HG03378 (cell line): ENCODE measurements around the gene DNAJC11.
"Not testable (repeated sequence)": the region's sequence is repeated elsewhere in the genome, so short reads cannot be mapped to it uniquely, and the experiment has no call there.

Experiments used
- ATAC-seq: cut with Tn5 transposase; IDR thresholded peaks from one replicate; pipeline ENCODE4 v1.9.1; 2021; ENCODE audit warnings: mild to moderate bottlenecking, moderate library complexity; ENCODE audit not compliant: unreplicated experiment

The DNAJC11 gene

DNA sequence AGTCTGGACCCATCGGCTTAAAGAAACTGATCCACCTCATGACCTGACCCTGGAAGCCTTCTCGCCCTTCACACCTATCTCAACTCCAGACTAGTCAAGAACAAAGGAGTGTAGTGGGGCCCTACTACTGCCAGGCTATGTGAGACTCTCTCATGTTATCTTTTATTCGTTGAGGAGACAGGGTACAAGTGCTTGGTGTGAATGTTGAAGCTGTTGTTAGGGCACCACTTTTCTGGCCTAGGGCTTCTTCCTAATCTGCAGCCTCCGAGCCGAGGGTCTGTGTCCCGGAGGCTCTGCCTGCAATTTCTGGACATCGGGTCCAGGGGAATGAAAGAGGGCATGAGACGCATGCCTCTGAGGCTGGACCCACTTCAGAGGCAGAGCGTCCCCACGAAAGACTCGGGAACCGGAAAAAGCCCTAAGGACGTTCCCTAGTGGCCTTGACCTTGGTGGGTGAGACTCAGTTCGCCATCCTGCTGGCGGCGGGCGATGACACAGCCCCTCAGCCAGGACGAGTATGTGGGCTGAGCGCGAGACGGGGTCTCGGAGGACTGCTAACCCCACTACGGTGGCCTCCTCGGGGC is 671 bp downstream of the DNAJC11 start:
- no peak for ATAC-seq

DNA sequence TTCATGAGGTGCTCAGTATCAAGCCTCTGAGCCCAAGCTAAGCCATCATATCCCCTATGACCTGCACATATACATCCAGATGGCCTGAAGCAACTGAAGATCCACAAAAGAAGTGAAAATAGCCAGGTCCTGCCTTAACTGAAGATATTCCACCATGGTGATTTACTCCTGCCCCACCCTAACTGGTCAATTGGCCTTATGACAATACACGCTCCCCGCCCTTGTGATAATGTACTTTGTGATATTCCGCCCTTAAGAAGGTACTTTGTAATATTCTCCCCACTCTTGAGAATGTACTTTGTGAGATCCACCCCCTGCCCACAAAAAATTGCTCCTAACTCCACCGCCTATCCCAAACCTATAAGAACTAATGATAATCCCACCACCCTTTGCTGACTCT is 1.7 kb downstream of the DNAJC11 start:
- ATAC-seq, result not testable (repeated sequence)

DNA sequence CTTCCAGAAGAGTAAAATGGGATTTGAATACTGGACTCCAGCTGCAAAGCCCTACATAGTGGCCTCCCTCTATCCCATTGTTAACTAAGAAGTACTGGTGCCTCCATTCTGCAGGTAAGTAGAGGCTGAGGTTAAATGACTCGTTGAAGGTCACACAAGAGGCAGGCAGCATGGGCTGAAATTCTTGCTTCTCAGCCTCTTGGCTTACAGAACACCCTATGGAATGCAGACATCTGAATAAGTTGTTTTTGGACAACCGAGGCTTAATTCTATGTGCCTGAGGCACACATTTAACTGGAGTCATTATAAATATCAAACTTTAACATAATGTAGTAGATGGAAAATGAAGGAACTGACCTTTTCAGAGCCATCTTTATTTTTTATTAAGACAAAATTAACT is 5.7 kb downstream of the DNAJC11 start:
- no peak for ATAC-seq

DNA sequence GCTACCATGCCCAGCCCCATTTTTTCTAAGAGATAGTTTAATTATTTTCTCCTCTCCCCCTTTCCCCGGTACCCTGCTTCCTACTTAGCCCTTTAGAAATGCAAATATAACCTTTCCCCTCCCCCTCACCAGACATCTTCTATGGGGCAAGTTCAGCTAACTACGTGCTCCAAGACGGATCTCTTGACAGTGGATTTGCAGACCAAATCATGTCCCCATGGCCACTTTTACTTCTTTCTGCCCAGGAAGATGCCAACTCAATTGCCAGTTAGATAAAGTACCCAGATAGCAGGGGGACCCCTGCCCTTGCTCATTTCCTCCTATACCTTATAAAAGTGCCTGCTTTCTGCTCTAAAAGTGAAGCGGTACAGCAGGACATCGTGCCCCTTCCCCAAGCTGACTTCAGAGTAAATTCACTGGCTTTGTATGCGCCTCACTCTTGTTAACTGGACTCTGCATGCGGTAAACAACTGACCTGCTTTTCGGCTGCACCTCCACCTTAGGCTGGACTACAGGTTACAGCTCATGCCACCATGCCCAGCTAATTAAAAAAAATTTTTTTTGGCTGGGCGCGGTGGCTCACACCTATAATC is 7.4 kb downstream of the DNAJC11 start:
- ATAC-seq, result no peak

DNA sequence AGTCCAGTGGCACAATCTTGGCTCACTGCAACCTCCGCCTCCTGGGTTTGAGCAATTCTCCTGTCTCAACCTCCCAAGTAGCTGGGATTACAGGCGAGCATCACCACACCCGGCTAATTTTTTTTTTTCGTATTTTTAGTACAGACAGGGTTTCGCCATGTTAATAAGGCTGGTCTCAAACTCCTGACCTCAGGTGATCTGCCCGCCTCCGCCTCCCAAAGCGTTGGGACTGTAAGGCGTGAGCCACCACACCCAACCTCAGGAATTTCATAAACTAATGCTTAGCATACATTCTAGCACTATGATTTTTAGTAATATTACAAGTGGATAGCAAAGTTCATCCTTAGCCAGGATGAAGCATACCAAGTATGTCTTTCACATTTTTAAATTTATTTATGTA is 8.7 kb downstream of the DNAJC11 start:
- no peak for ATAC-seq

DNA sequence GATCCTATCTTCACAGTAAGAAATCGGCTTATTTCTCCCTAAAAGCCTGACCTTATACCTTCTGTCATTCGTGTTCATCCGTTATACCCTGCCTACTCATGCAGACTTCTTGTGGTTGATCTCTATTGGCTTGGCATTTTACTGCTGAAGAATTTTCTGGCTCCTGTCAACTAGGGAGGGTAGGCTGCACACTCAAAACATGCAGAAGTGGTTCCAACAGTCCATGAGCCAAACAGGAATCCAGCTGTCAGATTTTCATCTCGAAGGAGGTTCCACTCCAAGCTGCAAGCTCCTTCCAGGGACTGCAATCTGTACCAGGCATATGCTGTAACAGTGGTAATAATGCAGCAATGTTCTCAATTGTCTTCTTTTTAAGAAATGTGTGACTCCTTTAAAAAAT is 10.1 kb downstream of the DNAJC11 start:
- no peak for ATAC-seq

DNA sequence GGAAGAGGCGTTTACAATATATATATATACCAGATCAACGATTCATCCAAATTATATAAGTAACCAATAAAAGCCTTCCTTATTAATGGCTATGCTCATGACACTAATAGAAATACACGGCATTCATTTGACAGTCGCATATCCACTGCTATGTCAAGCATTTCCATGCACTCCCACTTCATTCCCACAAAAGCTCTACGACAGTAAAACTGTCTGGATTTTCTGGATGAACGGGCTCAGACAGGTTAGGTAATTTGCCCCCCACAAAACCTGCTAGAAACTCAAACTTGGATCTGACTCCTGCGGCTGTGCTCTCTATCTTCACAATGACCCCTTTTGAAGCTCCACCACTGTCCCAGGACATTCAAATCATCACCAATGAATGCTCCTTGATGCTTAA is 11.4 kb downstream of the DNAJC11 start:
- no peak for ATAC-seq

DNA sequence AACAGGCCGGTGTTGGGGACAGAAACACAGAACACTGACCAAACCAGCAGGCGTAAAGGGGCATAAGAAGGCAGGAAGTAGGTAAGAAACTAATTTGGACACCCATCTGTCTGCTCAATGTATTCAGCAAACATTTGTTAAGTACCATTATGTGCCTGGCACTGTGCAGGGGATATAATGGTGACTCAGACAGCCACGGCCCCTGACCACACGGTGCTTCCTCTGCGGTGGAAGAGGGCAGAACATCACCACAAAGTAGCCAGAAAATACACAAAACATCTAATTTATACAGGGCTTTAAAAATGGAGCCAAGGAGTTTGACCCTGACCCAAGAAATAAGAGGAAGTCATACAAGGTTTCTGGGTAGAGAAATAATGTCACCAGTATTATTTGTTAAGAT is 12.9 kb downstream of the DNAJC11 start:
- ATAC-seq, result no peak

DNA sequence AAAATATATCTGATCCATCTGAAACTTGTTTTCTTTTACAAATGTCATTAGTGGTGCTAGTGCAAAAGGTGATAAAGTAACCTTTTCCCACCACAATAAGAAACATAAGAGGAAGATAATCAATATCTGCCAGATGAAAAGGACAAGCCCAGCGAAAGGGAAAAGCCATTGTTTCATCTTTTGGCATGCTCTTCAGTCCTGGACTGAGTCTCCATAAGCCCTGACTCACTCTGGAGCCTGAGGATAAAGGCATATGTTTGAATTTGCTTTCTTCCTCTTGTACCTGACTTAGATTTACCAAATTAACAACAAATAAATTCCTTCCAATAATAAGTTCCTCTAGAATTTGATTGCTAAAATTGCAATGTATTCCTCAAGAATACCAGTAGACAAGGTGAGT is 13.6 kb downstream of the DNAJC11 start:
- ATAC-seq, result no peak

DNA sequence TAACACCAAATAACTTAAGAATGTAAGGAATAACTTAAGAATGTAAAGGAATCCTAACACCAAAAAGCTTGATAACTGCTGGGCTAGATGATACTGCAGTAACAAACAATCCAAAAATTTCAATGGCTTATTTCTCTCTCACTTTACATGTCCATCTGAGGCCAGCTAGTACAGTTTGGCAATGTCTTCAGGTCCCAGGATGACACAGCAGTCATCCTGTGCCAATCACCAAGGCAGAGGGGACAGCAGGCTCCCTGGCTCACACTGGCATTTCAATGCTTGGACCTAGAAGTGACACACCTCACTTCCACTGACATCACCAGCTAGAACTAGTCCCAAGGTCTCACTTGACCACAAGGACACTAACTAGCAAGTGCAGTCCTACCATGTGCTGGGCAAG is 15.3 kb downstream of the DNAJC11 start:
- no peak for ATAC-seq

DNA sequence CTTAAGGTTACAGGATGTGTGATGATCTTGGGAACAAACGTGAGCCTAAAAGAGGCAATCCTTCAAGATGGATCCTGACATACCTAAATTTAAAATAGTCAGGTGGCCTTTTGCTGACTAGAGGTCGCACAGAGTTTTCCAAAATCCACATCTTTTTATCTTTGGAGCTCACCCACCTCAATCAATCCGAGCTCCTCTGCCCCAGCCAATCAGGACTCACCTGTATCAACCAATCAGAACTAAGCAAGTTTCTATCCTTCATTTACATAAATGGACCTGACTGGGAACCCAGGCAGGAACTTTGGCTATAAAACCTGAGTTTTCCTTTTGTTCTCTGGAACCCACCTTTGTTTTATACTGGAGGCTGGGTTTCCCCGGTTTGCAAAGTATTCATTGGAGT is 16.2 kb downstream of the DNAJC11 start:
- no peak for ATAC-seq

DNA sequence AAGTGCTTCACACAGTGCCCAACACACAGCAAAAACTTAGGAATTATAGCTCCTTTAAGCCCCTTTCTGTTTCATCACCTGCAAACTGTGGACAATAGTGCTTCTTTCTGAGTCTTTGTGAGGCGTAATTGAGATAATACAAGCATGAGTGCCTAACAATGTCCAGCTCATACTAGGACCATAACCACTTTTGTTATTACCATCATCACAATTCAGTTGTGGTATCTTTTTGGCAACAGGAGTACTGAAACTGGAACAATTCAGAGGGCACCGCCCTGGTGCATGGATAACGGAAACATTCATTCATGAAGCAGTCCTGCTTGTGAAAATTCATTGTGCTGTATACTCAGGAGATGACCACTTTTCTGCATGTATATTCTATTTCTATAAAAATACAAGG is 18.2 kb downstream of the DNAJC11 start:
- ATAC-seq, result no peak

DNA sequence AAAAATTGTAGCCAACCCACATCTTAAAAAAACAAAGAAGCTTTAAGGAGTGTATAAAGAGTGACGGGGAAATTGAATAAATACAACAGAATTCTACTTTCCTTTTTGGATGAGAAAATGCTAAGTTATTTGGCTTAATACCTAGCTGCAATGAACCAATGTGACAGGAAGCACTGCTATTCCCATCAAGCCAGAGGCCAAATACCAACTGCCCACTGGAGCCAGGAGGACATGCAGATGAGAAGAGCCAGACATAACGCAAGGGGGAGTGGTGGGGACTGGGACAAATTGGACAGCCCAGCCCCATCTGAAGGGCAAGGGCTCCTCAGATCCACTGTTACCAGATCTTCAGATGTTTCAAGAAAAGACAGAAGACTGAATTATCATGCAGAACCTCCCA is 25.7 kb downstream of the DNAJC11 start:
- no peak for ATAC-seq

DNA sequence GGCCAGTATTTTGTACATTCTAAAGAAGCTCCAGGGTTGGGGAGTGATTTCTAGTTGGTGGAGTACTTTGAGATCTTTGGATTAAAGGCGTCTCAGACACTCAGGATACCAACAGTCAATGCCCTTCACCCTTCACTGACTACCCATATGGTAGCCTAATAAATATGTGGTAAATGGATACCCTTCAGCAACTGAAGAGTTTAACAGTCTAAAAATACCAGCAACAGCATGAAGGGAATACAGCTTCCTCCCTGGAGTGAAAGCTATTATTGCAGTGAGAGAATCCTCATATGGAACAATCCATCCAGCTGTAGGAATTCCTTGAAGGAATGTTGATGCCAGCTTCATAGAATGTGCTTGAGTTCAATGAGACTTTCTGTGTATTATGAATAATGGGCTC is 26.8 kb downstream of the DNAJC11 start:
- no peak for ATAC-seq

DNA sequence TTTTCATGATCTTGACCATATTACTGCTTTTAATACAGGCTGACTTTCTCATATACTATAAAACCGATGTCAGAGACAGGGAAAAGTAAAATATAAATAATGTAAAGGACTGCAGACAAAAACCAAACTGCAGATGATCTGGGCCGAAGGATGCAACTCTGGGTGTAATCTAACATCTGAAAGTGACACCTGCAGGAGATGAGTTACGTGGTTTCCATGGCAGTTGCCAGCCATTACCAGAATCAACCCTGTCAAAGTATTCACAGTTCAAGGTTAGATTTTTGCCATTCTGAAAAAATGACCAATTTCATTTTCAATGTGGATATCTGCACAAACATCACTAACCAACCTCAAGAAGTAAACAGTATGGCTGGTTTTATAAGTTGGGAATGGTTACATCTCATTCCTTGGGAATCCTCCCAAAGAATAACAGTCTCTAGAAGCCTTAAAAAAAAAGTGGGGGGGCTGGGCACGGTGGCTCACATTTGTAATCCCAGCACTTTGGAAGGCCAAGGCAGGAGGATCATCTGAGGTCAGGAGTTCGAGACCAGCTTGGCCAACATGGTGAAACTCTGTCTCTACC is 27.7 kb downstream of the DNAJC11 start:
- ATAC-seq, result no peak

DNA sequence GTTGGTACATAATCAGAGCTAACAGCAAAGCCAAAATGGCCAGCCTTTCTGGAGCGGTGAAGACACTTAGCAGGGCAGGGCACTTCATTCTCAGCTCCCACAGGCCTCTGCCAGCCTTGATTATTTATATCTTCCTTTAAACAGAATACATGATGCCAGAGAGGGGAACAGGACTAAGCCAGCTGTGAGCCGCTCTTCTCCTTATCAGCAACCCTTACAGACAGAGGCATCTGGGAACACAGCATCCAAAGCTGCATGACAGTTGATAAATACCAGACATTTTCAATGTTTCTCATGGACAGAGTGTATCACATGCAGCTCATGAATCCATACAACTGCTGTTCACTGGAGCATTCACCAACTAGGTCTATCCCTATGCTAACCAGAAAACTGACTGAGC is 29.1 kb downstream of the DNAJC11 start:
- no peak for ATAC-seq

DNA sequence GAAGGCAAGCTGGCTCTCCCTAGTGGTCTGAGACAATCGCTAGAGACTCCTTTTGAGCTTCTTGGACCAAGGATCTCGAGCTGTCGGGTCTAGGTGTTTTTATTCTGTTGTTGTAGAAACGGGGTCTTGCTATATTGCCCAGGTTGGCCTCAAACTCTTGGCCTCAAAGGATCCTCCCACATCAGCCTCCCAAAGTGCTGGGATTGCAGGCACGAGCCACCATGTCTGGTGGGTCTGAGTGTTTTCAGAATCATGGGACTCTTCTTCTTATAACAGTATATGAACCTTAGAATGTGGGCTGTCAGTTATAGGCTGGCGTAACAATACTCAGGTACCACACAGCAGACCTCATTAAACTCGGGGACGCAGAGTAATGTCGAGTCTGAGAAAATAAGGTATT is 33.1 kb downstream of the DNAJC11 start:
- no peak for ATAC-seq

DNA sequence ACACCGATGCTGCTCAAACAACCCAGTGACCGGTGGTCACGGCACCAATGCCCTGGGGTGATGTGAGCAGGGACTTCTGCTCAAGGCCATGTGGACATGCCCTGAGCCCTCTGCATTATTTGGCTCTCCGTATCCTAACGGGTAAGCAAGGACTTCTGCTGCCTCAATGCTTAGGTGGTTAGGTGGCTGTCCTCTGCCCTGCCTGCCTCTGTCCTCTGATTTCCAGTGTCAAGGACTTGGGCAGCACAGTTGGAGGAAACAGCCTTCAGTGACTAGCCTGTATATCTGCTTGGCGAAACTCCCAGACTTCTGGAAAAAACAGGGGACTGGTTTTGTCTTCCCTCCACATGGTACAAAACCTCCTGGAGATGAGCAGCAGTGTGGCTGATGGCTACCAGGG is 34.5 kb downstream of the DNAJC11 start:
- no peak for ATAC-seq

DNA sequence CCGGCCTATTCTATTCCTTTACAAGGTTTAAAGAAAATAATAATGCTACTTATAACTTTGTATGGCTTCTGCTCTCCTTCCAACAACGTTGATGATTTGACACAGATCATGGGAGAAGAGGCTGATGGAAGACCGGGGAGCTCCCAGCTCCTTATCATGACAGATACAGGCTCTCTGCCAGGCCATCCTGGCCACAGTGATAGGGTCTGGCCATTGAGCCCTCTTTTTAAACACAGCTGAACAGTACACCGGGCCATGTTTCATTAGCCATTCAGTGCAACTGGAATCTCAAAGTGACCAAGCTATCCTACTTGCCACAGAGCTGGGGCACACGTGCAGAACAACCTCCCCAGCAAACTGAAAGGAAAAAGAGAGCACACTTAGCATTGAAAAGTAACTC is 34.9 kb downstream of the DNAJC11 start:
- no peak for ATAC-seq

DNA sequence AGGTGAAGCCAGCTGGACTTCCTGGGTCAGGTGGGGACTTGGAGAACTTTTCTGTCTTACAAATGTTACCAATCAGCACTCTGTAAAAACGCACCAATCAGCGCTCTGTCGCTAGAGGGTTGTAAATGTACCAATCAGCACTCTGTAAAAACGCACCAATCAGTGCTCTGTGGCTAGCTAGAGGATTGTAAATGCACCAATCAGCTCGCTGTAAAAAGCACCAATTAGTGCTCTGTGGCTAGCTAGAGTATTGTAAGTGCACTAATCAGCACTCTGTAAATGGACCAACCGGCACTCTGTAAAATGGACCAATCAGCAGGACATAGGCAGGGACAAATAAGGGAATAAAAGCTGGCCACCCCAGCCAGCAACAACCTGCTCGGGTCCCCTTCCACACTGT is 39.1 kb downstream of the DNAJC11 start:
- ATAC-seq, result not testable (repeated sequence)

DNA sequence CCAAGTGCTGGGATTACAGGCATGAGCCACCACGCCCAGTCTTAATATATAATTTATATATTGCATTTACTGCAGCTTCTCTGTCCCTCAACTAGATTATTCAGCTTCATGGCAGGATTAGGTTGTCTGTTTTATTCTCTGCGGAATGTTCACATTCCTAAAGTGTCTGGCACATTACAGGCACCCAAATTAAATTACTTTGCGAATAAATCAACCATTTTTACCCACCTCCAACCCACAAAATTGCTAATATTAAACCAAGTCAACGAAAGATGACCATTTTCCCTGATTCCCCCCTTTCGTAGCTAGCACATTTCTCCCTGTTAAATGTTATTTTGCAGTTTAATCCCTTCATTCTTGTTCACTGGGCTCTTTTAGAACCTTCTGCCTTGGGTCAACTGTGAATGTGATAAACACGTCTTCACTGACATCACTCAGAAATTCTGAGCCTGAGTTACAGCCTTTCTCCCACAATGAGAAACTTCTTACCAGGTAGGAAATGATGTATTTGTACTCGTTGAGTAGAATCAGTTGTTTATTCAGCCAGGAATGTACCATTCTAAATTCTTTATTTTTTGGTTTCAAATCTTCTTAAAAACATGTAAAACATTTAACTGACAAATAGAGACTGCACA is 41.1 kb downstream of the DNAJC11 start:
- ATAC-seq, result no peak

DNA sequence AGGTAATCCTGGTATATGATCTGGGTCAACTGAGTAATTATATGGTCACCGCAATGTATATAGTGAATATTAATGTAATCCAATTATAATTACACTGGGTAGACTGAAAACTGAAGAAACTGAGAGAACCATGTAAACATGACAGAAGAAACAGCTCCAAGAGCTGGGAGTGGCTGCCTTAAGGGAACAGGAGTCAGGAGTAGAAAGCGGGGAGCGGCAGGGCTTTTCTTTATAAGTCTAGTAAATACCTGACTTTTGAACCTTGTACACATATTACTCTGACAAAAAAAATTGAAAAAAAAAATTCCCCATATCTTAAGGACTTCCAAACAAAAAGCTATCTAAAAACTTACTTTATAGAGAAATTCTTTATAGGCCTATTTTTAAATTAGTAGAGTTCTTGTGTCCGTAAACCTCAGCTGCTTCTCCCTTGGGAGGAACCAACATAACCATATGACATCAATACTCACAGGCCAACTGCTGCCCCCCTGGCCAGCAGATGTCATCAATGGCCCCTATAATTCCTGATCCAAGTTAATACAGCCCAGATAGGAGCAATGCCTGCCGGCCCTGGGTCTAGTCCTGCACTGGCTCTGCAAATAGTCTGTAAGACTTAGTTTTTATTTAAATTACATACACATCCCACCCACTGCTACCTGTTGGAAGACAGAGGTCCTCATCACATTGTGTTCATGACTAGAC is 43.1 kb downstream of the DNAJC11 start:
- ATAC-seq, result no peak
